Esophagus mucosa (tissue), 1 donor: ENCODE results near the gene CCDC192. TPM values are rescaled to one million over a fixed set of nuclear protein-coding genes. Genes with fewer than 3 reads are reported as not detected.

Source experiments
- total RNA-seq: library from RNA; stranded (reverse); gene quantifications from one replicate; pipeline ENCODE4 v1.2.4, GENCODE V29; 2023
- donor health status: DM: yes; HTN: yes; CAD: no.

The CCDC192 gene
- total RNA-seq, 1 donor from 2014 or later = not detected

Other genes starting within 250 kb of the CCDC192 start
- 31.2 TPM for gene PRRC1, start 185.8 kb upstream of the CCDC192 start, total RNA-seq
- gene CTXN3, start 54.3 kb upstream of the CCDC192 start, total RNA-seq = 0.24 TPM